NCI-H2171 treated with DMSO at 0.1 percent for 48 hours (cell line): ENCODE data around the gene RNF121.

Experiments
- DNase-seq: peaks from one replicate; lab custom pipeline; 2025; lab: John Stamatoyannopoulos, UW

Gene RNF121

GRCh38 chr11:72037554-72038311 lies 108.9 kb downstream of the RNF121 start:
- peak; percentile 89 for DNase-seq

- DNase-seq, result peak; percentile 43
Measured at GRCh38 chr11:72038491-72038890, 109.6 kb downstream of the RNF121 start.

GRCh38 chr11:72039031-72039855 lies 110.4 kb downstream of the RNF121 start:
- DNase-seq, result peak; percentile 24

- DNase-seq, result no peak
Measured at GRCh38 chr11:72039856-72040401, 111.1 kb downstream of the RNF121 start.

GRCh38 chr11:72040491-72041363 lies 111.9 kb downstream of the RNF121 start:
- peak; percentile 95 for DNase-seq

- DNase-seq, result peak; percentile 84
Measured at GRCh38 chr11:72041364-72042063, 112.7 kb downstream of the RNF121 start.

GRCh38 chr11:72042064-72042745 lies 113.4 kb downstream of the RNF121 start:
- DNase-seq, result peak; percentile 9

- no peak for DNase-seq
Measured at GRCh38 chr11:72045849-72046248, 117.0 kb downstream of the RNF121 start.
